GM19239 (cell line): ENCODE data around the gene GPR157.

Experiments used
- DNase-seq: peaks from one replicate; pipeline ENCODE4 v3.0.0; 2011; ENCODE audit warnings: low spot score; ENCODE audit not compliant: insufficient read length
- FAIRE-seq: peaks from 2 replicates; lab custom pipeline; 2011; peaks lifted over from hg19 to GRCh38; lab: Jason Lieb, UNC

GPR157 gene

GRCh38 chr1:9069326-9070100 is 59.4 kb downstream of the GPR157 start, which contains the start of gene SLC2A5:
Gene SLC2A5 (minus strand): TSS chr1:9069635. CDS start chr1:9069536, 99 bp downstream.
- peak; percentile 99 for FAIRE-seq

GRCh38 chr1:9068981-9069325 is 59.9 kb downstream of the GPR157 start:
- DNase-seq (no peak), FAIRE-seq (no peak)

More at GRCh38 chr1:9069326-9070100, 59.4 kb downstream of the GPR157 start, which contains the start of gene SLC2A5:
- peak; percentile 92 for DNase-seq

- DNase-seq = no peak
- peak; percentile 81 for FAIRE-seq
Measured at GRCh38 chr1:9066945-9067807, 61.7 kb downstream of the GPR157 start.

GRCh38 chr1:9065213-9065751 is 63.6 kb downstream of the GPR157 start:
- DNase-seq (no peak), FAIRE-seq (peak; percentile 48)

GRCh38 chr1:9062846-9063245 is 66.1 kb downstream of the GPR157 start:
- FAIRE-seq (no peak), DNase-seq (no peak)

- no peak for DNase-seq
- FAIRE-seq = peak; percentile 8
Measured at GRCh38 chr1:9062021-9062471, 66.9 kb downstream of the GPR157 start.

- FAIRE-seq = peak; percentile 40
- no peak for DNase-seq
Measured at GRCh38 chr1:9061252-9061960, 67.5 kb downstream of the GPR157 start.

GRCh38 chr1:9059891-9060744 is 68.8 kb downstream of the GPR157 start:
- FAIRE-seq = no peak
- DNase-seq = no peak

GRCh38 chr1:9058465-9058864 is 70.4 kb downstream of the GPR157 start:
- DNase-seq (no peak), FAIRE-seq (no peak)

- FAIRE-seq = no peak
Measured at GRCh38 chr1:9057851-9058250, 71.1 kb downstream of the GPR157 start.

GRCh38 chr1:9052272-9053049 is 76.4 kb downstream of the GPR157 start:
- DNase-seq (no peak), FAIRE-seq (no peak)

More at GRCh38 chr1:9057851-9058250, 71.1 kb downstream of the GPR157 start:
- DNase-seq = no peak

GRCh38 chr1:9051379-9051778 is 77.5 kb downstream of the GPR157 start:
- peak; percentile 31 for FAIRE-seq
- no peak for DNase-seq

- DNase-seq = no peak
- FAIRE-seq = no peak
Measured at GRCh38 chr1:9050803-9051202, 78.1 kb downstream of the GPR157 start.
